ENCODE measurements around the gene CAPN5. TPM values are rescaled to one million over a fixed set of nuclear protein-coding genes. Genes with fewer than 3 reads are reported as not detected.

Gene CAPN5
- total RNA-seq, 1 donor, result 1.4 TPM

DNA sequence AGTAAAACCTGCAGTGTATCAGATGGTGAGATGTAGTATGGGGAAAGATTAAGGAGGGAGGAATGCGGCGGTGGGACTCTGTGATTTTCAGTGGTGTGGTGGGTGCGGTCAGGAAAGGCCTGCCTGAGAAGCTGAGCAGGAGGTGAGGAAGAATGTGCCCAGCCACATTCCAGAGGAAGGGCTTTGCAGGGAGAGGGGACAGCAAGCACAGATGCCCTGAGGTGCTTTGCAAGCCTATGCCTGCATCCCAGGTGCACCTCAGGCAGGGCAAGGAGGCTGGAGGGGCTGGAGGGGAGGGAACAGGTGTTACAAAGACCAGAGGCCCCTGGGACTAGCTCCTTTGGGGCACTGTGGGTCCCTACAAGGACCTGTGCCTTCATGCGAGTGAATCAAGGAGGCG, 103.3 kb downstream of the CAPN5 start:
- peaks cover 9% of the 10 kb centered on the region for H3K4me1 ChIP-seq (ENCODE audit: insufficient read depth, low read length)
- no peak overlapping the region for H3K4me3 ChIP-seq (ENCODE audit: low read length)
- H3K9me3 ChIP-seq (ENCODE audit: low read depth, low read length), result no peaks in the 10 kb centered on the region
- no peaks in the 10 kb centered on the region for H3K27me3 ChIP-seq (ENCODE audit: insufficient read depth, low read length)

DNA sequence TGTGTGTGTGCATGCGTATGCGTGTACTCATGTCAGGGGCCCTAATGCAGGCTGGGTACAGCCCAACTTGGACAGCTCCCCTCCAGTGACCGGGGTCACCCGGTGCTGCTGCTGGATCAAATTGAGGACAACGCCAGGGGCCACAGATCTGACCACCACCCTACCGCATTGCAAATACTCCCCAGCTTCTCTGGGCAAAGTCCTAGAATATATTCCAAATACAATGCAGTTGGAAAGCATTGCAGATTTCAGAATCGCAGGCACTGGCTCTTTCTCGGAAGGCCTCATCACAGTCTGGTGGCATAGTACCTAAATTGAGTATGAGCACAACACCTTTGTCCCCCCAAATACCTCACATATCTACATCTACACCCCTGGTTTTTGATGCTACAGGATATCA, 104.5 kb downstream of the CAPN5 start:
- Histone ChIP-seq H3K27me3 (ENCODE audit: insufficient read depth, low read length) (no peaks in the 10 kb centered on the region), H3K9me3 (ENCODE audit: low read depth, low read length) (no peaks in the 10 kb centered on the region), H3K4me3 (ENCODE audit: low read length) (no peak overlapping the region), H3K4me1 (ENCODE audit: insufficient read depth, low read length) (peaks cover 20% of the 10 kb centered on the region)

DNA sequence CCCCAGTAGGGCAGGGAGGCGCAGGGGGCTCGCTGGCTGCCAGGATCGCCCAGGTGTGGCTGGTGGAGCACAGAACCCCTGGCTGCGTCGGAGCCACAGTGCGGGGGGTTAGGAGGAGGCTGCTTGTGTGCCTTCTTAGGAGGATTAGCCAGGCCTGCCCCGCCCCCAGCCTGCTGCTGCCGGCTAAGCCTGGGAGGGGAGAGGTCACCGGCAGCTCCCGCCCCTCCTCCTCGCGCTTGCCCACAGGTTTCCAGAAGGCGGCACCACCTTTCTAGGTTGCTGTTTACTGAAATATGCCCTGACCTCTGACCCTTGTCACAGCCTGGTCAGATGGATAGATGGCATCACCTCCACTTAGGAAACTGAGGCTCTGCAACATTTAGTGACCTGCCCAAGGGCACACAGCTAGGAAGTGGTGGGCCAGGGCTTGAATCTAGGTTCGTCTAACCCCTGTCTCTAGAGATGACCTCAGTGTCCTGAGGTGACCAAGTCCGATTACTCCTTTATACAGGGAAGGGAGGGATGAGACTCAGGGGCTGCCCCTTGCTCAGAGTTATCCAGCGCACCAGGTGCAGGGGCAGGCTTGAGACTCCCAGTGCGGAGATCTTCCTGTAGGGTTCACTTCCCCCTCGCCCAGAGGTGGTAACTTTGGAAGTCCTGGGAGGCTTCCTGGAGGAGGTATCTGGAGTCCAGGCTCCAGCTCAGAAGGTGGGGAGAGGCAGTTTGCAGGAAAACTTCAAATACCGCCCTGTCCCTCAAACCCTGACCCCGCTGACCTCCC, 105.3 kb downstream of the CAPN5 start:
- H3K9me3 ChIP-seq (ENCODE audit: low read depth, low read length), result no peaks in the 10 kb centered on the region
- no peak overlapping the region for H3K4me3 ChIP-seq (ENCODE audit: low read length)
- peaks cover 23% of the 10 kb centered on the region for H3K4me1 ChIP-seq (ENCODE audit: insufficient read depth, low read length)
- H3K27me3 ChIP-seq (ENCODE audit: insufficient read depth, low read length), result no peaks in the 10 kb centered on the region

DNA sequence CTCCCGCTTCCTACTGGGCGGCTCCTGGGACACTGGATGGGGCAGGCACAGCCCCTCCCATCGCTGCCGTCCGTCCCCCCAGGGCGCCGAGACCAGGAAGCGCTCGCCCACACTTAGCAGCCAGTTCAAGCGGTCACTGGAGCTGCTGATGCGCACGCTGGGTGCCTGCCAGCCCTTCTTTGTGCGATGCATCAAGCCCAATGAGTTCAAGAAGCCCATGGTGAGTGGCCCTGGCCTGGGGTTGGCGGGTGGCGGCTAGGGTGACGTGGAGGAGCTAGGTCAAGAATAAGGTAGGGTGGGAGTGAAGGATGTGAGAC, 105.9 kb downstream of the CAPN5 start:
- no peak overlapping the region for H3K4me3 ChIP-seq (ENCODE audit: low read length)
- no peaks in the 10 kb centered on the region for H3K27me3 ChIP-seq (ENCODE audit: insufficient read depth, low read length)
- peaks cover 23% of the 10 kb centered on the region for H3K4me1 ChIP-seq (ENCODE audit: insufficient read depth, low read length)
- no peaks in the 10 kb centered on the region for H3K9me3 ChIP-seq (ENCODE audit: low read depth, low read length)

DNA sequence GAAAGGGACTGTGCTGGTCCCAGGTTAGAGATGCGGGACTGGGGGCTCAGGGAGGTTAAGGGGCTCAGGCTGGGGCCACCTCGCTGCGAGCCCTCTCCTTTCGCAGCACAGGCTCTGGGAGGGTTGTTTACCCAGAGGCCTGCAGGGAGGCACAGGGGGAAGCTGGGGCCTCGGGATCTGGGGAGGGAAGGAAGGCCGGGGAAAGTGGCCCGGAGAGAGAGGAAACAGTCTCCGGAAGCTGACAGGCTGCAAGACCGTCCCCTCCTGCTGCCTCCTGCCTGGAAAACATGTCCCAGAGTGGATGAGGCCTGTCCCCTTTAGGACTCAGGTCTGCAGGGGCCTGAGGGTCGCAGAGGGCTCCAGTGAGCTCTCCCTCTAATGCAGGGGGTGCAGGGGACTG, 106.7 kb downstream of the CAPN5 start:
- Histone ChIP-seq H3K9me3 (ENCODE audit: low read depth, low read length) (no peaks in the 10 kb centered on the region), H3K4me3 (ENCODE audit: low read length) (no peak overlapping the region), H3K27me3 (ENCODE audit: insufficient read depth, low read length) (no peaks in the 10 kb centered on the region), H3K4me1 (ENCODE audit: insufficient read depth, low read length) (peaks cover 23% of the 10 kb centered on the region)

DNA sequence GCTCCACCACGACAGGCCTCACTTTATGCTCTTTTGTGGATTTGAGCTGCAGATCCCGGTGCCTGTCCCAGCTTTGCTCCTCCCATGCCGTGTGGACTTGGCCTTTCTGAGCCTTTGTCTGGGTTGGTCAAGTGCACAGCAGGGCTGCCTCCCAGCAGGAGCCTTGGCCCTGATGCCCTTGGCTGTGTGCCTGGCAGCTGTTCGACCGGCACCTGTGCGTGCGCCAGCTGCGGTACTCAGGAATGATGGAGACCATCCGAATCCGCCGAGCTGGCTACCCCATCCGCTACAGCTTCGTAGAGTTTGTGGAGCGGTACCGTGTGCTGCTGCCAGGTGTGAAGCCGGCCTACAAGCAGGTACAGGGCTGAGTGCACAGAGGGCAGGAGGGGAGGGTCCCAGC, 107.8 kb downstream of the CAPN5 start:
- Histone ChIP-seq H3K4me3 (ENCODE audit: low read length) (no peak overlapping the region), H3K9me3 (ENCODE audit: low read depth, low read length) (no peaks in the 10 kb centered on the region), H3K27me3 (ENCODE audit: insufficient read depth, low read length) (no peaks in the 10 kb centered on the region), H3K4me1 (ENCODE audit: insufficient read depth, low read length) (peaks cover 23% of the 10 kb centered on the region)

DNA sequence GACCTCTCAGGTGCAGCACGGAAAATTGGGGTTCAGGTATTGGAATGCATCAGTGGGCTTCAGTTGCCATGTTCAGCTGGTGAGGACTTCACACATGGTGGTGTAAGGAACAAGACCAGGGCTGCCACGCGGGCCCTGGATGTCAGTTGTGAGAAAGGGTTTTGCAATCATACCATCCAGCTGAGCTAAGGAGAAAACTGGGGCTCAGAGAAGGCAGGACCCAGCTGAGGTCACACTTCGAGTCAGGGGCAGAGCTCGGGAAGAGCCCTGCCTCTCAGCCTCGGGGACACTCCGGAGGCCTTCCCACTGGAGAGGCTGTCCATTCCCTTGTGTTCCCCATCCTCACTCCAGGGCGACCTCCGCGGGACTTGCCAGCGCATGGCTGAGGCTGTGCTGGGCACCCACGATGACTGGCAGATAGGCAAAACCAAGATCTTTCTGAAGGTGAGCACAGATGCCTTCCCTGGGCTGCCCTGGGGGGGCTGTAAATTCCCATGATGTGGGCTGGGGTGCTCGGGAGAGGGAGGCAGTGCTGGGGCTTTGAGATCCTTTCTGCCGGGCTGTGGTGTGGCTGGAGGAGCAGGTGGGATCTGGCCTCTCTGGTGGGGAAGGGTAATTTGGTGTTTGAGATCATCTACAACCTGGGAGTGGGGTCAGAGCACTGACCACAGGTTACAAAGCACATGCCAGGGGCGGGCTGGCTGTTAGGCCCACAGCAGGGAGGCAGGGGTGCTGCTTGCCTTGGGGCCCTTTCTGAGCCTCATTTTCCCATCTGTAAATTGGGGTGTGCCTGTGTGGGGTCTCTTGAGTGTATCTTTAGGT, 108.5 kb downstream of the CAPN5 start:
- no peak overlapping the region for H3K4me3 ChIP-seq (ENCODE audit: low read length)
- H3K4me1 ChIP-seq (ENCODE audit: insufficient read depth, low read length), result peaks cover 23% of the 10 kb centered on the region
- H3K27me3 ChIP-seq (ENCODE audit: insufficient read depth, low read length), result no peaks in the 10 kb centered on the region
- H3K9me3 ChIP-seq (ENCODE audit: low read depth, low read length), result no peaks in the 10 kb centered on the region

Other genes with a start within 250 kb of the CAPN5 start
- 13.6 TPM for gene ACER3, start 206.1 kb upstream of the CAPN5 start, total RNA-seq
- gene B3GNT6, start 32.6 kb upstream of the CAPN5 start, total RNA-seq, result not detected
- gene OMP, start 35.9 kb downstream of the CAPN5 start, total RNA-seq, result not detected
- gene MYO7A, start 61.3 kb downstream of the CAPN5 start, total RNA-seq, result 1.5 TPM
- gene GDPD4, start 234.7 kb downstream of the CAPN5 start, total RNA-seq, result not detected